ENCODE data around the gene PCGF3. TPM values are rescaled to one million over a fixed set of nuclear protein-coding genes. Genes with fewer than 3 reads are reported as not detected.

Gene PCGF3
- total RNA-seq, 1 experiment from 2014 or later = 83.9 TPM

DNA sequence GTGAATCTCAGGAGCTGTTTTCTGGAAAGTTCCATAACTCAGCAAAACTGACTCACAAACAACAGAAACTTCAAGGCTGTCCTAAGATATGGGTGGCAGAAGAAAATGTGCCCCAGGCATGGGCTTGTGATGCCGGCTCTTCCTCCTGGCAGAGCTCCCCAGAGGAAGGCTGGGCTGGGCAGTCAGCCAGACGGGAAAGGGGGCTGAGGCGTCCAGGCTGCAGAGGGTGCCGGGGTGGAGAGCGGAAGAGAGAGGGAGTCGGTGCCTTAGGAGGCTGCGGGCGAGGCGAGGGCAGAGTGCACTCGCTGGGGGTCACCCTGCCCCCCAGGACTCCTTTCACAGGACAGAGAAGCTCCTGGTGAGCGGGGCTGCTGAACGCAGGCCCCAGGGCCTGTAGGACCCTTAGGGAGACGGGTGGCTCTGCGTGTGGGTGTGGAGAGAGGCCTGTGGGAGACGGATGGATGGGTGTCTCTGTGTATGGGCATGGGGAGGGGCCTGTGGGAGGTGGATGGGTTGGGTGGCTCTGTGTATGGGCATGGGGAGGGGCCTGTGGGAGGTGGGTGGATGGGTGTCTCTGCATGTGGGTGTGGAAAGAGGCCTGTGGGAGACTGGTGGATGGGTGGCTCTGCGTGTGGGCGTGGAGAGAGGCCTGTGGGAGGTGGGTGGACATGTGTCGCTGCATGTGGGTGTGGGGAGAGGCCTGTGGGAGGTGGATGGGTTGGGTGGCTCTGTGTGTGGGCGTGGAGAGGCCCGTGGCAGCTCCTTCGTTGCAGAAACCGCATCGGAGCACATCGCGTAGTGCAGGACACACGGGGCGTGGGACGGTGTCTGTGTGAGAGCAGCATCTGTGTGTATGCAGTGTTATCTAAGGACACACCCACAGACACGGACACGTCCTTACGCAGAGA lies 15.9 kb downstream of the PCGF3 start:
- TF ChIP-seq EZH2 (IDR thresholded peaks at IDR 0.05; ENCODE audit: borderline replicate concordance, low read depth, low read length, poor library complexity, severe bottlenecking) = no peak
- TF ChIP-seq, protein P1, sequence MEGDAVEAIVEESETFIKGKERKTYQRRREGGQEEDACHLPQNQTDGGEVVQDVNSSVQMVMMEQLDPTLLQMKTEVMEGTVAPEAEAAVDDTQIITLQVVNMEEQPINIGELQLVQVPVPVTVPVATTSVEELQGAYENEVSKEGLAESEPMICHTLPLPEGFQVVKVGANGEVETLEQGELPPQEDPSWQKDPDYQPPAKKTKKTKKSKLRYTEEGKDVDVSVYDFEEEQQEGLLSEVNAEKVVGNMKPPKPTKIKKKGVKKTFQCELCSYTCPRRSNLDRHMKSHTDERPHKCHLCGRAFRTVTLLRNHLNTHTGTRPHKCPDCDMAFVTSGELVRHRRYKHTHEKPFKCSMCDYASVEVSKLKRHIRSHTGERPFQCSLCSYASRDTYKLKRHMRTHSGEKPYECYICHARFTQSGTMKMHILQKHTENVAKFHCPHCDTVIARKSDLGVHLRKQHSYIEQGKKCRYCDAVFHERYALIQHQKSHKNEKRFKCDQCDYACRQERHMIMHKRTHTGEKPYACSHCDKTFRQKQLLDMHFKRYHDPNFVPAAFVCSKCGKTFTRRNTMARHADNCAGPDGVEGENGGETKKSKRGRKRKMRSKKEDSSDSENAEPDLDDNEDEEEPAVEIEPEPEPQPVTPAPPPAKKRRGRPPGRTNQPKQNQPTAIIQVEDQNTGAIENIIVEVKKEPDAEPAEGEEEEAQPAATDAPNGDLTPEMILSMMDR (conservative IDR thresholded peaks at IDR 0.05; ENCODE audit: low read depth, low read length) = no peak
- CTCF ChIA-PET = no interaction called here
- H3K36me3 ChIP-seq (ENCODE audit: insufficient read depth, low read length, poor library complexity, severe bottlenecking) = peaks cover 6% of the 10 kb centered on the region
- H3K4me1 ChIP-seq (ENCODE audit: insufficient read depth, low read length, poor library complexity, severe bottlenecking) = peaks cover 12% of the 10 kb centered on the region
- H3K9me3 ChIP-seq (ENCODE audit: low read depth, low read length, poor library complexity, severe bottlenecking) = no peaks in the 10 kb centered on the region
- POLR2A ChIA-PET (ENCODE audit: low non-redundant PET) = no interaction called here
- BruUV-seq (replicated peaks) = no TSS peak
- H3K27me3 ChIP-seq (replicated peaks; ENCODE audit: insufficient read depth, low read depth, low read length, poor library complexity) = no peaks in the 10 kb centered on the region
- no peak overlapping the region for H3K4me3 ChIP-seq (ENCODE audit: low read depth, low read length, poor library complexity, severe bottlenecking)
- H3K27ac ChIP-seq (ENCODE audit: low read depth, low read length, poor library complexity, severe bottlenecking) = peak overlapping the region; percentile 59
- peak; percentile 81 for DNase-seq (ENCODE audit: low spot score)
- intact Hi-C loops (cut with micrococcal nuclease; ENCODE audit: unreplicated experiment) = no loop called here

DNA sequence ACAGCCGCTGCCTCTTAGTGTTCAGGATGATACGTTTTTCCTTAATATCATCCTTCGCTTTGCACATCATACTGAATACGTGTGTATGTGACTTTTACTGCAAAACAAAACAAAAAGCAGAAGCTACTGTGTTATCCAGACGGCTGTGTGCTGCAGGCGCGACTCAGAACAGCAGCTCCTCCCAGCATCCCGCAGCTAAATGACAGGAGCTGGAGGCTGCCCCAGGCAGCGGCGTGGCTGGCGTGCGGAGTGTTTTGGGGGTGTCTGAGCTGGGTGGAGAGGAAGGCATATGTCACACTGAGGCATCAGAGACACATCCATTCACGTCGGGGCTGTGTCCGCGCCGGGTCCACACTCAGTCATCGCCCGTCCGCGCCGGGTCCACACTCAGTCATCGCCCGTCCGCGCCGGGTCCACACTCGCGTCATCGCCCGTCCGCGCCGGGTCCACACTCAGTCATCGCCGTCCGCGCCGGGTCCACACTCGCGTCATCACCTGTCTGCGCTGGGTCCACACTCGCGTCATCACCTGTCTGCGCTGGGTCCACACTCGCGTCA lies 16.6 kb downstream of the PCGF3 start:
- BruUV-seq (replicated peaks) = no TSS peak
- no peak for DNase-seq (ENCODE audit: low spot score)
- Histone ChIP-seq H3K4me1 (ENCODE audit: insufficient read depth, low read length, poor library complexity, severe bottlenecking) (peaks cover 12% of the 10 kb centered on the region), H3K9me3 (ENCODE audit: low read depth, low read length, poor library complexity, severe bottlenecking) (no peaks in the 10 kb centered on the region), H3K27me3 (replicated peaks; ENCODE audit: insufficient read depth, low read depth, low read length, poor library complexity) (no peaks in the 10 kb centered on the region), H3K27ac (ENCODE audit: low read depth, low read length, poor library complexity, severe bottlenecking) (no peak overlapping the region), H3K36me3 (ENCODE audit: insufficient read depth, low read length, poor library complexity, severe bottlenecking) (peaks cover 6% of the 10 kb centered on the region), H3K4me3 (ENCODE audit: low read depth, low read length, poor library complexity, severe bottlenecking) (no peak overlapping the region)
- TF ChIP-seq, protein P1 (conservative IDR thresholded peaks at IDR 0.05; ENCODE audit: low read depth, low read length) = no peak
- no peak for TF ChIP-seq EZH2 (IDR thresholded peaks at IDR 0.05; ENCODE audit: borderline replicate concordance, low read depth, low read length, poor library complexity, severe bottlenecking)
- intact Hi-C loops (cut with micrococcal nuclease; ENCODE audit: unreplicated experiment) = no loop called here
- ChIA-PET POLR2A (ENCODE audit: low non-redundant PET) (no interaction called here), CTCF (no interaction called here)

DNA sequence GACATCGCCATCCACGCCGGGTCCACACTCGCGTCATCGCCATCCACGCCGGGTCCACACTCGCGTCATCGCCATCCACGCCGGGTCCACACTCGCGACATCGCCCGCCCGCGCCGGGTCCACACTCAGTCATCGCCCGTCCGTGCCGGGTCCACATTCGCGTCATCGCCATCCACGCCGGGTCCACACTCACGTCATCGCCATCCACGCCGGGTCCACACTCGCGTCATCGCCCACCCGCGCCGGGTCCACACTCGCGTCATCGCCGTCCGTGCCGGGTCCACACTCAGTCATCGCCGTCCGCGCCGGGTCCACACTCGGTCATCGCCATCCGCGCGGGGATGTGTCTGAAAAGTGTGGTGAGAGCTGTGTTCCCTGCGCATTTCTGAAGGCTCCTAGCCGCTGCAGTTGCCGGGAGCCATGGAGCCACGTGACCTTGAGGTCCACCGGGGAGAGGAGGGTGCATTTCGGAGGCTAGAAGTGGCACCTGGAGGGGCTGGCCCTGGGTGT lies 17.3 kb downstream of the PCGF3 start:
- H3K36me3 ChIP-seq (ENCODE audit: insufficient read depth, low read length, poor library complexity, severe bottlenecking) = peaks cover 6% of the 10 kb centered on the region
- intact Hi-C loops (cut with micrococcal nuclease; ENCODE audit: unreplicated experiment) = no loop called here
- no peak overlapping the region for H3K27ac ChIP-seq (ENCODE audit: low read depth, low read length, poor library complexity, severe bottlenecking)
- no peak overlapping the region for H3K4me3 ChIP-seq (ENCODE audit: low read depth, low read length, poor library complexity, severe bottlenecking)
- BruUV-seq (replicated peaks) = no TSS peak
- no peaks in the 10 kb centered on the region for H3K9me3 ChIP-seq (ENCODE audit: low read depth, low read length, poor library complexity, severe bottlenecking)
- H3K4me1 ChIP-seq (ENCODE audit: insufficient read depth, low read length, poor library complexity, severe bottlenecking) = peaks cover 12% of the 10 kb centered on the region
- ChIA-PET CTCF (no interaction called here), POLR2A (ENCODE audit: low non-redundant PET) (no interaction called here)
- DNase-seq (ENCODE audit: low spot score) = no peak
- TF ChIP-seq EZH2 (IDR thresholded peaks at IDR 0.05; ENCODE audit: borderline replicate concordance, low read depth, low read length, poor library complexity, severe bottlenecking) = no peak
- TF ChIP-seq, protein P1 (conservative IDR thresholded peaks at IDR 0.05; ENCODE audit: low read depth, low read length) = no peak
- no peaks in the 10 kb centered on the region for H3K27me3 ChIP-seq (replicated peaks; ENCODE audit: insufficient read depth, low read depth, low read length, poor library complexity)

All from A673 (cell line).